ENCODE measurements around the gene EPB41L4B.

DNA sequence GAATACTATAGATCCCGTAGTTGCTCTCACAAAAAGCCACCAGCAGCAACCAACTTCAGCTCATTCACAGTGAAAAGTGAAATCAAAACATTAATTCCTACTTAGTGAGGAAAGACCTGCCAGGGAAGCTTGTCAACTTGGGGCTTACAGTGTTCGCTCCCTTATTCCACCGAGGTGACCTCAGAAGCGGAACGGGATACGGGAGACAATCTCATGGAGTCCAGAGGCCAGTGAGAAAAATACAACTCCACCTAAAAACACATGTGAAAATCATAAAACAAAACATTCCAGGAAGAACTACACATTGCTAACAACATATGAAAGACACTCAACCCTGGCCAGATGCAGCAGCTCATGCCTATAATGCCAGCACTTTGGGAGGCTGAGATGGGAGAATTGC lies 11.6 kb downstream of the EPB41L4B start:
- TF ChIP-seq, protein P1, sequence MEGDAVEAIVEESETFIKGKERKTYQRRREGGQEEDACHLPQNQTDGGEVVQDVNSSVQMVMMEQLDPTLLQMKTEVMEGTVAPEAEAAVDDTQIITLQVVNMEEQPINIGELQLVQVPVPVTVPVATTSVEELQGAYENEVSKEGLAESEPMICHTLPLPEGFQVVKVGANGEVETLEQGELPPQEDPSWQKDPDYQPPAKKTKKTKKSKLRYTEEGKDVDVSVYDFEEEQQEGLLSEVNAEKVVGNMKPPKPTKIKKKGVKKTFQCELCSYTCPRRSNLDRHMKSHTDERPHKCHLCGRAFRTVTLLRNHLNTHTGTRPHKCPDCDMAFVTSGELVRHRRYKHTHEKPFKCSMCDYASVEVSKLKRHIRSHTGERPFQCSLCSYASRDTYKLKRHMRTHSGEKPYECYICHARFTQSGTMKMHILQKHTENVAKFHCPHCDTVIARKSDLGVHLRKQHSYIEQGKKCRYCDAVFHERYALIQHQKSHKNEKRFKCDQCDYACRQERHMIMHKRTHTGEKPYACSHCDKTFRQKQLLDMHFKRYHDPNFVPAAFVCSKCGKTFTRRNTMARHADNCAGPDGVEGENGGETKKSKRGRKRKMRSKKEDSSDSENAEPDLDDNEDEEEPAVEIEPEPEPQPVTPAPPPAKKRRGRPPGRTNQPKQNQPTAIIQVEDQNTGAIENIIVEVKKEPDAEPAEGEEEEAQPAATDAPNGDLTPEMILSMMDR (IDR thresholded peaks at IDR 0.05): no peak
- TF ChIP-seq POLR2A (IDR thresholded peaks at IDR 0.05) (no peak), POLR2AphosphoS5 (IDR thresholded peaks at IDR 0.05) (no peak)

Measured in breast epithelium (tissue), 3 donors.